A673 (cell line): ENCODE data around the gene SLC17A5. TPM values are rescaled to one million over a fixed set of nuclear protein-coding genes. Genes with fewer than 3 reads are reported as not detected.

Experiments
- Bru-seq: library from RNA; stranded (reverse); fragments of 400-500 nt; gene quantifications from one replicate; lab custom pipeline; 2021; lab: Mats Ljungman, UMichigan
- BruChase-seq, 2 experiments: library from RNA; stranded (reverse); fragments of 400-500 nt; gene quantifications; one replicate each; lab custom pipeline; 2021; lab: Mats Ljungman, UMichigan
- BruUV-seq: library from RNA; stranded (reverse); fragments of 400-500 nt; replicated peaks from 2 replicates; lab custom pipeline; 2021; lab: Mats Ljungman, UMichigan
- CTCF ChIA-PET: fragments of 300-600 bp; sonication (Branson Sonifier 250); formaldehyde crosslinking; loops from one replicate; lab custom pipeline; 2022; ENCODE audit warnings: antibody characterized with exemption; lab: Charles Lee
- POLR2A ChIA-PET: fragments of 300-600 bp; sonication (Branson Sonifier 250); formaldehyde crosslinking; loops from one replicate; lab custom pipeline; 2022; ENCODE audit warnings: antibody characterized with exemption; ENCODE audit not compliant: low non-redundant PET; lab: Charles Lee
- DNase-seq: peaks from one replicate; pipeline ENCODE4 v3.0.0-alpha.2; 2015; ENCODE audit warnings: low spot score
- H3K27ac ChIP-seq: fragments of 200-600 bp; sonication (generic); 2 replicates; pipeline ENCODE4 v1.5.1; 2016; ENCODE audit warnings: mixed run types, low read depth, mild to moderate bottlenecking, mixed read lengths, antibody characterized with exemption, low read length; ENCODE audit not compliant: poor library complexity, severe bottlenecking
- H3K27me3 ChIP-seq: fragments of 200-600 bp; sonication (generic); replicated peaks from 2 replicates; pipeline ENCODE4 v1.6.1; 2017; ENCODE audit warnings: mixed run types, low read depth, mild to moderate bottlenecking, mixed read lengths, antibody characterized with exemption, low read length; ENCODE audit not compliant: insufficient read depth, poor library complexity
- H3K36me3 ChIP-seq: fragments of 200-600 bp; sonication (generic); 2 replicates; pipeline ENCODE4 v1.6.1; 2016; ENCODE audit warnings: mixed run types, mild to moderate bottlenecking, mixed read lengths, antibody characterized with exemption, low read length; ENCODE audit not compliant: insufficient read depth, poor library complexity, severe bottlenecking
- H3K4me1 ChIP-seq: fragments of 200-600 bp; sonication (generic); 2 replicates; pipeline ENCODE4 v1.6.1; 2017; ENCODE audit warnings: mixed run types, mild to moderate bottlenecking, mixed read lengths, antibody characterized with exemption, low read length; ENCODE audit not compliant: insufficient read depth, poor library complexity, severe bottlenecking
- H3K4me3 ChIP-seq: fragments of 200-600 bp; sonication (generic); 2 replicates; pipeline ENCODE4 v1.5.1; 2016; ENCODE audit warnings: low read depth, mixed run types, mild to moderate bottlenecking, mixed read lengths, low read length; ENCODE audit not compliant: poor library complexity, severe bottlenecking
- H3K9me3 ChIP-seq: fragments of 200-600 bp; sonication (generic); 2 replicates; pipeline ENCODE4 v1.6.1; 2016; ENCODE audit warnings: mixed run types, low read depth, mild to moderate bottlenecking, mixed read lengths, antibody characterized with exemption, low read length; ENCODE audit not compliant: poor library complexity, severe bottlenecking
- EZH2 ChIP-seq: fragments of 200-600 bp; sonication (generic); IDR thresholded peaks from 2 replicates; pipeline ENCODE4 v1.6.1; 2017; ENCODE audit warnings: borderline replicate concordance, low read depth, mild to moderate bottlenecking, mixed read lengths, antibody characterized with exemption, low read length; ENCODE audit not compliant: poor library complexity, severe bottlenecking
- intact Hi-C: fragments of 100-400 bp; cut with micrococcal nuclease; formaldehyde crosslinking; loops from one replicate; pipeline ENCODE4 v1.10.0; 2022; ENCODE audit not compliant: unreplicated experiment
- long read RNA-seq: library from polyadenylated mRNA; stranded (forward); transcript quantifications from one replicate; pipeline ENCODE4 v2.0.0, GENCODE V29; 2022
- total RNA-seq: library from RNA; stranded (reverse); gene quantifications from 2 replicates; pipeline ENCODE4 v1.2.3, GENCODE V29; 2021
- TF ChIP-seq, protein P1 (sequence below): fragments of 300-800, 200-600 bp; sonication (generic); conservative IDR thresholded peaks from 2 replicates; pipeline ENCODE4 v1.5.1; 2017; ENCODE audit warnings: low read depth, mild to moderate bottlenecking, antibody characterized with exemption, low read length, moderate library complexity, mixed read lengths

Gene SLC17A5, protein sequence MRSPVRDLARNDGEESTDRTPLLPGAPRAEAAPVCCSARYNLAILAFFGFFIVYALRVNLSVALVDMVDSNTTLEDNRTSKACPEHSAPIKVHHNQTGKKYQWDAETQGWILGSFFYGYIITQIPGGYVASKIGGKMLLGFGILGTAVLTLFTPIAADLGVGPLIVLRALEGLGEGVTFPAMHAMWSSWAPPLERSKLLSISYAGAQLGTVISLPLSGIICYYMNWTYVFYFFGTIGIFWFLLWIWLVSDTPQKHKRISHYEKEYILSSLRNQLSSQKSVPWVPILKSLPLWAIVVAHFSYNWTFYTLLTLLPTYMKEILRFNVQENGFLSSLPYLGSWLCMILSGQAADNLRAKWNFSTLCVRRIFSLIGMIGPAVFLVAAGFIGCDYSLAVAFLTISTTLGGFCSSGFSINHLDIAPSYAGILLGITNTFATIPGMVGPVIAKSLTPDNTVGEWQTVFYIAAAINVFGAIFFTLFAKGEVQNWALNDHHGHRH
- total RNA-seq (6.1 and 9.0 TPM in 2 replicates), Bru-seq, nascent RNA (percentile 53 among the genes with signal in this experiment), BruChase-seq, experiment 1, labeled RNA remaining after a 2-hour chase (percentile 53 among the genes with signal in this experiment), BruChase-seq, experiment 2, labeled RNA remaining after a 6-hour chase (percentile 55 among the genes with signal in this experiment)
- long read RNA-seq, transcript SLC17A5-201 (11 exons, 3,455 nt): major isoform, 7 of 17 reads
- long read RNA-seq, partial matches to known transcripts: 2 of 17 reads
- long read RNA-seq, other reads (novel, unspliced or antisense): 8 of 17 reads

DNA sequence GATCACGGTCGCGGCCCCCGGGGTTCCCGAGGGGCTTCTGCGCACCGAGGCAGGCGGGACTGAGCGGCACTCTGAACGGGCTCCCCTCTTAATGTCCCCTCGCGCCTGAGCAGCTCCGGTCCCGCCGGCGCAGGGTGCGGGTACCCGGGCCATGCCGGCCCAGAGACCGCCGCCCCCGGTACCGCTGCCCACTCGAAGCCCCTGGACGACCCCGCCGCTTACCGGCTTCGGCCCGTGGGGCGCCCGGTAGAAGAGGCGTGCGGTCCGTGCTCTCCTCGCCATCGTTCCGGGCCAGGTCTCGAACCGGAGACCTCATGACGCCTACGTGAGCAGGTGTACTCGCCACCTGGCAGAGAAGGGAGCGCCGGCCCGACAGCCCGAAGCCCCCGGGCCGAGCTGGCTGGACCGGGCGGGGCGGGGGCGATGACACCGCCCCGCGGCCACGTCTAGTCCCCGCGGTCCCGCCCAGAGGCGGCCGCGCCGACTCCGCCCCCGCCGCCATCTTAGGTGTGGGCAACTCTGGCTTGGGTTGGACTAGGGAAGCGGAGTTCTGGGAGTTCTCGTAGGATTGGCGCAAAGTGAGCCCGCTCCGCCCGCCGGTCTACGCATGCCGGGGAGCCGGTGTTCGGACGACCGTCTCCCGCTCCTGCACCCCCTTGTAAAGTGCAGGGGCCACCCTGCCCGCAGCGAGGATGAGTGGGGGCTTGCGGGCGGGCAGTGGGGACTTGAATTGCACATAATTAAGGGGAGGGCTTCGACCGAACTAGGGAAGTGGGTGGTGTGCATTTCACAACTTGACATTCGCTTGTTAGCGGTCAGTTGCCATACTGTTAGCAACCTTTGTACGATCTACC is at the start of gene SLC17A5:
TSS of gene SLC17A5 (minus strand) at position 422 of the 854 bp plus-strand sequence. CDS start at position 316, 106 bp downstream.
- ChIA-PET CTCF (interaction anchor here (0.7 to 1.5 kb wide), 4 partner anchors 117 to 1555 kb away, joined by 3 to 8 read pairs (median 5); no protein-coding TSS in a partner anchor), POLR2A (interaction anchor here (0.5 to 1.7 kb wide), 3 partner anchors 10 to 141 kb away, joined by 3 to 4 read pairs (median 3); no protein-coding TSS in a partner anchor)
- peak within 1 kb of the TSS; percentile 99 for H3K4me3 ChIP-seq
- DNase-seq: peak; percentile 95
- H3K36me3 ChIP-seq: no peaks in the 10 kb centered on the region
- H3K4me1 ChIP-seq: no peaks in the 10 kb centered on the region
- no peak for TF ChIP-seq EZH2
- TF ChIP-seq, protein P1, sequence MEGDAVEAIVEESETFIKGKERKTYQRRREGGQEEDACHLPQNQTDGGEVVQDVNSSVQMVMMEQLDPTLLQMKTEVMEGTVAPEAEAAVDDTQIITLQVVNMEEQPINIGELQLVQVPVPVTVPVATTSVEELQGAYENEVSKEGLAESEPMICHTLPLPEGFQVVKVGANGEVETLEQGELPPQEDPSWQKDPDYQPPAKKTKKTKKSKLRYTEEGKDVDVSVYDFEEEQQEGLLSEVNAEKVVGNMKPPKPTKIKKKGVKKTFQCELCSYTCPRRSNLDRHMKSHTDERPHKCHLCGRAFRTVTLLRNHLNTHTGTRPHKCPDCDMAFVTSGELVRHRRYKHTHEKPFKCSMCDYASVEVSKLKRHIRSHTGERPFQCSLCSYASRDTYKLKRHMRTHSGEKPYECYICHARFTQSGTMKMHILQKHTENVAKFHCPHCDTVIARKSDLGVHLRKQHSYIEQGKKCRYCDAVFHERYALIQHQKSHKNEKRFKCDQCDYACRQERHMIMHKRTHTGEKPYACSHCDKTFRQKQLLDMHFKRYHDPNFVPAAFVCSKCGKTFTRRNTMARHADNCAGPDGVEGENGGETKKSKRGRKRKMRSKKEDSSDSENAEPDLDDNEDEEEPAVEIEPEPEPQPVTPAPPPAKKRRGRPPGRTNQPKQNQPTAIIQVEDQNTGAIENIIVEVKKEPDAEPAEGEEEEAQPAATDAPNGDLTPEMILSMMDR: no peak
- peak within 1 kb of the TSS; percentile 75 for H3K27ac ChIP-seq
- BruUV-seq: no TSS peak
- H3K9me3 ChIP-seq: no peaks in the 10 kb centered on the region
- intact Hi-C loops: loop anchor here (5.0 kb wide), 1 partner anchor 131 kb away; the partner anchor contains the start of gene EEF1A1
- no peaks in the 10 kb centered on the region for H3K27me3 ChIP-seq

DNA sequence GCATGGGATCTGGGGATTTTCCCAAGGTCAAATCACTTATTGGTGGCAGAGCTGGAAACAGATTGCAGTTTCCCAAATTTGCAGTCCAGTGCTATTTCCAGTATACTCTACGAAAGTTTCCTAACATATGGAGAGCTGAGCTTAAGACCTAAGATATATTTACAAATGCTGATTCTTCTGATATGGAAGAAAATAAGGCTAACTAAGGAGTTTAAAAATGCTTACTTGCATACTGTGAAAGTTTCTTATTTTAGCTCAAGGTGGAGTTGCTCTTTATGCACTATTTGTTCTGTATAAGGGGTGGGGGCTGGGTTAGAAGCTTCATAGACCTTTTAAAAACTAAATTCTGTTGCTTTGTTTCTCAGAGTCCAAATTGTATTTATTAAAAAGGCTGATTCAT is 49.7 kb upstream of the SLC17A5 start:
- no TSS peak for BruUV-seq
- H3K27me3 ChIP-seq: no peaks in the 10 kb centered on the region

More for the DNA sequence above, 49.7 kb upstream of the SLC17A5 start:
- TF ChIP-seq, protein P1: no peak
- no peak for TF ChIP-seq EZH2
- no peak overlapping the region for H3K4me3 ChIP-seq
- H3K36me3 ChIP-seq: no peaks in the 10 kb centered on the region
- POLR2A ChIA-PET: interaction anchor here (0.7 kb wide), 1 partner anchor 243 kb away, joined by 6 read pairs; no protein-coding TSS in a partner anchor
- intact Hi-C loops: no loop called here
- H3K9me3 ChIP-seq: no peaks in the 10 kb centered on the region
- no peak for DNase-seq
- CTCF ChIA-PET: no interaction called here
- H3K4me1 ChIP-seq: no peaks in the 10 kb centered on the region
- H3K27ac ChIP-seq: no peak overlapping the region
